ENCODE measurements around the gene KDM5A.
"Not testable (repeated sequence)": the region's sequence is repeated elsewhere in the genome, so short reads cannot be mapped to it uniquely, and the experiment has no call there.

Gene KDM5A

DNA sequence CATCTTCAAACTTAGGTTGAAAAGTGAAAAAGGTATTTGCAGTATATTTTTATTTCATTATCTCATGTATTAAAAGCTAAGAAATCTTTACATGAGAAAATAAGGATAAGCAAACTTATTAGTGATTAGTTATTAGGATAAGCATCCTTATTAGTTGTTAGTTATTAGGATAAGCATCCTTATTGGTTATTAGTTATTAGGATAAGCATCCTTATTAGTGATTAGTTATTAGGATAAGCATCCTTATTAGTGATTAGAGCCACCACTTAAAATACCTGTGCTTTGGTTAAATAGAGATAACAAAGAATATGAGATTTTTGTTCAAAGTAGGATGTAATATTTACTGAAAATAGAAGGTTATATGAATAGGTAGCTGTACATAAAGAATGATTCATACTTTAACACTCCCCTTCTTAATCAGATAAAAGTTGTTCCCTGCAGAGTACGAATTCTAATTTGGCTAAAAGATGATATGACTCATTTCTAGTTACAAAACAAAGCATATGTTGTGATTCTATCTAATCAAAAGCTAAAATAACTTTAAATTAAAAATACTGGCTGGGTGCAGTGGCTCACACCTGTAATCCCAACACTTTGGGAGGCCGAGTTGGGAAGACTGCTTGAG is 56.4 kb downstream of the KDM5A start:
- DNase-seq (ENCODE audit: low read depth), result no peak

DNA sequence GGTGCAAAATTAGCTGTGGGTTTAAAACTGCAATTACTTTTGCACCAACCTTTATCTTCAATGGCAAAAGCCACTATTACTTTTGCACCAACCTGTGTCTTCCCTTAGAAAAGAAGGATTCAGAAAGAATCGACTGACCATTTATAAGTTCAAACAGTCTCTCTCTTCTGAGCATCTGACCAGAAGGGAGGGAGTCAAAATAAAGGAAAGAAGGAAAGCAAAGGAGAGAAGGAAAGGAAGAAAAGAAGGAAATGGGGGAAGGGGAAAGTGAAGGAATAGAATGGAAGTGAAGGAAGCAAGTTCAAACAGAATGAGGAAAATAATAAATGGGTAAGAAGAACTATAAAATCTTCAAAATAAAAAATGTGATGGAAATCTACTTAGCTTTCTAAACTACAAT is 57.8 kb downstream of the KDM5A start:
- no peak for DNase-seq (ENCODE audit: low read depth)

DNA sequence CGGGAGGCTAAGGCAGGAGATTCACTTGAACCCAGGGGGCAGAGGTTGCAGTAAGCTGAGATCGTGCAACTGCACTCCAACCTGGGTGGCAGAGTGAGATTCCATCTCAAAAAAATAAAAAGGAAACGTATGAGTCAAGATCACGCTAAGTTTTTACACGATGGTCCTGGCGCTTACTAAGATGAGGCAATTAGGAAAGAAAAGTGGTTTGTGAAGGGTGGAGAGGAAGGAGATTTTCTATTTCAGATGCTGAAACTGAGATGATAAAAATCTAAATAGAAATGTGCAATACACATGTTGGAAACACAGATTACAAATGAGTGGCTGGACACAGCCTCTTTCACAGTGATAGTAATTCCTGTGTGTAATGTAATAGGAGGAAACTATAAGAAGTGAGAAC is 63.2 kb downstream of the KDM5A start:
- no peak for DNase-seq (ENCODE audit: low read depth)

DNA sequence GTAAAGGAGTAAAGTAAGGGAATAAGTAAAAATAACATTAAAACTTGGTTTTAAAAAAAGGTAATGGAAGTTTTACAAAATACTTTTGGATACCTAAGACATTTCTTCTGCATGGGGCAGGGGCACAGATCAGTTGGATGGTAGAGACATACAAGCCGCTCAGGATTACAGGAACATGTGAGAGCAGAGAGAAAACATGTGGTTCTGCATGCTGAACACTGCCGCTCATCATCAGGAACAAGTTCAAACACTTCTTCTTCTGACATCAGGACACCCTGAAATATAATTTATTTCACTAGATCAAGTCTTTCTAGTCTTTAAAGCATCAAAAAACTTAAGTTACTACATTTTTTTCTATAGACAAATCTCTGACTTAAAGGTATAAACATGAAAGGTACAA is 65.6 kb downstream of the KDM5A start:
- DNase-seq (ENCODE audit: low read depth), result no peak

DNA sequence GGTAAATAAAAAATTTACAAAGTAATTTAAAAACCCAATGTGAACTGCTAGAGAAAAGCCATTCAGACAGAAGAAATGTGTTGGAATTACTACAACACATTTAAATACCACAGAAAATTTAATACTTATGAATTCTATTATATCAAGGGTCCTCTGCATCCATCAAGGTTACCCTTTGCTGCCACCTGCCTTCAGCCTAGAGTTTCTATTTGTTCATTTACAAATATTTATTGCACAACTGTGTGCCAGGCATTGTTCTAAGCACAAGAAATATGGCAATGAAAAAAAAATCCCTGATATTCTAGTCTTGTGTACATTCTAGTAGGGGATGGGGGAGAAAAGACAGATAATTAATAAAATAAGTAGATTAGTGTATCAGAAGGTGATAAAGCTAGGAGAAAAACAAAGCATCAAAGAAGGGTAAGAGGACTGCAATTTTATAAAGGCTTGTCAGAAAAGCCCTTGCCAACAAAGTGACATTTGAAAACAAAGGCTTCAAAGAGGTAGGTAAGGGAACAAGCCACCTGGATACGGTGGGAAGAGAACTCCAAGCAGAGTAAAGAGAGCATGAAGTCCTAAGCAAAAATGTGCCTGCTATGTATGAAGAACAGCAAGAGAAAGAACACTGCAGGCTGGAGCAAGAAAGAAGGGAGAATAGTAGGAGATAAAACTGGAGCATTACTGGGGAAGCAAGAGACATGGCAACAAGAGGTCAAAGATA is 67.4 kb downstream of the KDM5A start:
- DNase-seq (ENCODE audit: low read depth), result no peak

DNA sequence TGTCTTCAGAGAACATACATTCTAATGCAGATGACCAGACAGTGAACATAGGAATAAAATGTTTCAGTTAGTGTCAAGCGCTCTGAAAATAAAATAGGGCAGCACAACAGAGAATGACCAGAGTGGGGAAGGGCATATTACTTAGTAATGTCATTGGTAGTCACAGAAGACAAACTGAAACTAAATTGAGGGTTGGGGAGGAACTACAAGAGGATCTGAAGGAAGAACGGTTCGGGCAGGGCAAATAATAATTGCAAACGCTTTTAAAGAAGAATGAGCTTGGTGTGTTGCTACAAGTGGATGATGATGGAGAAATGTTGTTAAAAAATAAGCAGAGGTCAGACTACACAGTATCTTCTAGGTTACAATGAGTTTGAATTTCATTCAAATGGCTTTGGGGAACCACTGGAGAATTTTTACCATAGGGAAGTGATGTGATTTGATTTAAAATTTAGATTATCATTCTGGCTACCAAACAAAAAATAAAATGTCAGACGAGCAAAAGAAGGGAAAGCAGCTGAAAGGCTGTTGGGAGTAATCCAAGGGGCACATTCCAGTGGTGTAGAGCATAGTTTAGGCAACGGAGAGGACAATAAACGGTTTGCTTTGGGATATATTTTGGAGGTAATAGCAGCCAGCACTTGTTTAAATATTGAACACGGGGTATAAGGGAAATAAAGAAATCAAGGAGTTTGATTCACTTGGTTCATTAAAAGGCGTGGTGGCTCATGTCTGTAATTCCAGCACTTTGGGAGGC is 70.2 kb downstream of the KDM5A start:
- no peak for DNase-seq (ENCODE audit: low read depth)

DNA sequence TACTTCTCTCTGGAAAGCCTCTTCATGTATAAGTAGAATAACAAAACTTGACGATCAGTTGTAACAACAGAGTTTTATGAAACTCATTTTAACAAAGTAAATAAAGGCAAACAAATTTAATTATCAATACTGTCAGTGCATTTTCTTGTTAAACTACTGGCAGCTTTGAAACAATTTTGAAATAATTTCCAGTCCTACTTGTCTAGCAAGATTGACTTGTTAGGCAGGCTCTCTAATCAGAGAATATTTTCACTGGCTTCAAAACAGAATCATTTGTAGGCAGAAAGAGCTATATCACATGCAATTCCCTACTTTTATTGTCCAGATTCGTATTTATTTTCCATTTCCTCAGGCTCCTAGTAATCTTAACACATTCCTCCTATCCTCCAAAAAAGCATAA is 80.6 kb downstream of the KDM5A start:
- no peak for DNase-seq (ENCODE audit: low read depth)

DNA sequence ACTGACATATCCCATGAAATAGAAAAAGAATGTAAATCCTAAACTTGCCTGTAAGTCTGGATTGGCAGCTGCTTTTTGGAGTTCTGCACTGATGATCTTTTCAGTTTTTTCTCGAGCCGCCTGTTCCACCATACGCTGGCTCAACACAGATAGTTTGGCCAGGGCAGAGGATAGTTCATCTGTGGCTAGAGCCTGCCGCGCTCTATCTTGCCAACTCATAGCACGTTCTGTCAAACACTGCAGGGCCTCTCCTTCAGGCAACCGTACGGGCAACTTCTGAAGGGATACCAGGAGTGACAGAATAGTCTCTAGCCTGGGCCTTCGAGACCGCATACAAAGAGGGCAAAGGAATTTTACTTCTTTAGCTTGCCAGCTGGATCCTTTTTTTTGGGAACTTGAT is 81.7 kb downstream of the KDM5A start:
- DNase-seq (ENCODE audit: low read depth), result no peak

DNA sequence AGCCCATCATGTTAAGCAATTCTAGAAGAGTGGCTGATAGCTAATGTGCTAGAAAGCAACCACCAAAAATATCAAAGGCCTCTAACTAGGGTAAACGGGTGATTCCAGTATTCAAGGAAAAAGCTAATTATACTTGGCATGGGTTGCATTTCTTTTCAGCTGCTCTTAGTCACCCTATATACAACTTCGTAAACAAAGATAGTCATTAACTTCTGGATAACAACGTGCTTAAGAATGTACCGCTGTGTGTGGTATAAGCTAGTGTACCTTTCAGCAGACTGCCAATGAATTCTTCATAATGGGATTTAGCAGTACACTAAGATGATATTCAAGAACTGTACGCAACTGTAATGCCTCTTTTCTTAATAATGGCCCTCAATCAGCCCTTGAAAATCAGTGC is 84.3 kb downstream of the KDM5A start:
- DNase-seq (ENCODE audit: low read depth), result no peak

DNA sequence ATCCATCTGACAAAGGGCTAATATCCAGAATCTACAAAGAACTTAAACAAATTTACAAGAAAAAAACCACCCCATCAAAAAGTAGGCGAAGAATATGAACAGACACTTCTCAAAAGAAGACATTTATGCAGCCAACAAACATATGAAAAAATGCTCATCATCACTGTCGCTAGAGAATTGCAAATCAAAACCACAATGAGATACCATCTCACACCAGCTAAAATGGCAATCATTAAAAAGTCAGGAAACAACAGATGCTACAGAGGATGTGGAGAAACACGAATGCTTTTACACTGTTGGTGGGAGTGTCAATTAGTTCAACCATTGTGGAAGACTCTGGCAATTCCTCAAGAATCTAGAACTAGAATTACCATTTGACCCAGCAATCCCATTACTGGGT is 86.4 kb downstream of the KDM5A start:
- not testable (repeated sequence) for DNase-seq (ENCODE audit: low read depth)

DNA sequence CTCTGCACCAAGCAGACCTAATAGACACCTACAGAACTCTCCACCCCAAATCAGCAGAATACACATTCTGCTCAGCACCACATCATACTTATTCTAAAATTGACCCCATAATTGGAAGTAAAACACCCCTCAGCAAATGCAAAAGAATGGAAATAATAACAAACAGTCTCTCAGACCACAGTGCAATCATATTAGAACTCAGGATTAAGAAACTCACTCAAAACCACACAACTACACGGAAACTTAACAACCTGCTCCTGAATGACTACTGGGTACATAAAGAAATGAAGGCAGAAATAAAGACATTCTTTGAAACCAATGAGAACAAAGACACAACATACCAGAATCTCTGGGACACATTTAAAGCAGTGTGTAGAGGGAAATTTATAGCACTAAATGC is 89.0 kb downstream of the KDM5A start:
- DNase-seq (ENCODE audit: low read depth), result not testable (repeated sequence)

DNA sequence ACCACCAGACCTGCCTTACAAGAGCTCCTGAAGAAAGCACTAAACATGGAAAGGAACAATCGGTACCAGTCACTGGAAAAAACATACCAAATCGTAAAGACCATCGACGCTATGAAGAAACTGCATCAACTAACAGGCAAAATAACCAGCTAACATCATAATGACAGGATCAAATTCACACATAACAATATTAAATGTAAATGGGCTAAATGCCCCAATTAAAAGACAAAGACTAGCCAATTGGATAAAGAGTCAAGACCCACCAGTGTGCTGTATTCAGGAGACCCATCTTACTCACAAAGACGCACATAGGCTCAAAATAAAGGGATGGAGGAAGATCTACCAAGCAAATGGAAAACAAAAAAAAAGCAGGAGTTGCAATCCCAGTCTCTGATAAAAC is 89.6 kb downstream of the KDM5A start:
- DNase-seq (ENCODE audit: low read depth), result not testable (repeated sequence)

DNA sequence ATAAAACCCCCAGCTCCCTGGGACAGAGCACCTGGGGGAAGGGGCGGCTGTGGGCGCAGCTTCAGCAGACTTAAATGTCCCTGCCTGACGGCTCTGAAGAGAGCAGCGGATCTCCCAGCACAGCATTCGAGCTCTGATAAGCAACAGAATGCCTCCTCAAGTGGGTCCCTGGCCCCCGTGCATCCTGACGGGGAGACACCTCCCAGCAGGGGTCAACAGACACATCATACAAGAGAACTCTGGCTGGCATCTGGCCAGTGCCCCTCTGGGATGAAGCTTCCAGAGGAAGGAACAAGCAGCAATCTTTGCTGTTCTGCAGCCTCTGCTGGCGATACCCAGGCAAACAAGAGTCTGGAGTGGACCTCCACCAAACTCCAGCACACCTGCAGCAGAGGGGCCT is 91.1 kb downstream of the KDM5A start:
- DNase-seq (ENCODE audit: low read depth), result not testable (repeated sequence)

DNA sequence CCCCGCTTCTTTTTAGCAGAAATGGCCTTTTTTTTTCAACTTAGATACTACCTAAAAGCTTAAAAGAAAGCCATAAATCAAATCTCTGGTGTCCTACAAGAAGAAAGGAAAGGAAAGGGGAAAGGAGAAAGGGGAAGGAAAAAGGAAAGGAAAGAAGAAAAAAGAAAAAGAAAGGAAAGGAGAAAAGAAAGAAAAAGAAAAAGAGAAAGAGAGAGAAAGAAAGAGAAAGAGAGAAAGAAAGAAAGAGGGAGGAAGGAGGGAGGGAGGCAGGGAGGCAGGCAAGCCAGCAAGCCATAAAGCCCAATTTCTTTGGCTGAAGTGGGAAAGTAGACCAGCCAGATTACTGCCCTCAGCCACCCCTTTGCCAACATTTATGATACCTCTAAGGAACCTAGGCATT is 94.0 kb downstream of the KDM5A start:
- DNase-seq (ENCODE audit: low read depth), result no peak

DNA sequence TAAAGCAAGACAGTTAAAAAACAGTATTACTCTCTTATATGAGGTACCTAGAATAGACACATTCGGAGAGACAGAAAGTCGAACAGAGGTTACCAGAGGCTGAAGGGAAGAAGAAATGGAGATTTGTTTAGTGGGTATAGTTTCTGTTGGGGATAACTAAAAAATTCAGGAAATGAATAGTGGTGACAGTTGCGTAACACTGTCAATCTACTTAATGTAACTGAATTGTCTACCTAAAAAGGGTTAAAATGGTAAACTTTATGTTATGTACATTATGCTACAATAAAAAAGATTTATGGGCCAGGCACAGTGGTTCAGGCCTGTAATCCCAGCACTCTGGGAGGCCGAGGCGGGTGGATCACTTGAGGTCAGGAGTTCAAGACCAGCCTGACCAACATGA is 95.9 kb downstream of the KDM5A start:
- DNase-seq (ENCODE audit: low read depth), result no peak

DNA sequence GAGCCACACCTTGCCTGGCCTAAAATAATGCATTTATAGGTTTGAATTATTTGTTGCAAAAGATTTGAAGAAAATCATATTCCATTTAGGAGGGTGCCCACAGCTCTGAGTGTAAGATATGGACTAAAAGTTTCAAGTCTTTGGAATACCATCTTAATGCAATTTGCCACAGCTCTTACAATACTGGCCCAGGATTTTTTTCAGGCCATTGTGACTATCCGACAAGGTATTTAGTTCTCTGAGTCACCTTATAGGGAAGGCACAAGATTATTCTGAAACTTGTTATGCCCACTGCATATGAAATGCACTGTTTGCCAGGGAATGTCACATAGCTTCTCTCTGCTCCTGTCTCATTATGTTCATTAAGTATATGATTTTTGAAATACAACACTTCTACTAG is 96.9 kb downstream of the KDM5A start:
- DNase-seq (ENCODE audit: low read depth), result no peak

DNA sequence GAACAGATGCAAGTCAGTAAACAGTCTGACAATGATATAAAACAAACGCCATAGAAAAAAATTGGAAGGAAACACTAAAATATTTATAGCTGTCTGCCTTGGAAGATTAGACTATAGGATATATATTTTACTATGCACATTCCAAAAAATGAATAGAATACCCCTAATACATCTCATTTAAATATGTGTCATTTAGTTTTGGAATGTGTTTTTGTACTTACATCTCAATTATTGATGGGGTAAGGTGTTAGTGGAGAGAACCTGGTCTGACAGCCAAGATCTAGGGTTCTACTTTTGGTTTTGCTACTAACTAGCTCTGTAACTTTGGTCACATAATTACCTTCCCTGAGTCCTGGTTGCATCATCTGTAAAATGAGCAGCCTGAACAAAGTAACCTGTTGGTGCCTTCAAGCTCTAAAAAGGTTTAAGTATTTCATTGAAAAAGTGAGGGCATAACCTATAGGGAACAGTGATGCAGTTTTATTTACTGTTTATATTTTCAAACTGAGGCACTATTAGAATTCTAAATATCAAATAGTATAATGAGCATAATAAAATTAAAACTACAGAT is 97.9 kb downstream of the KDM5A start:
- no peak for DNase-seq (ENCODE audit: low read depth)

DNA sequence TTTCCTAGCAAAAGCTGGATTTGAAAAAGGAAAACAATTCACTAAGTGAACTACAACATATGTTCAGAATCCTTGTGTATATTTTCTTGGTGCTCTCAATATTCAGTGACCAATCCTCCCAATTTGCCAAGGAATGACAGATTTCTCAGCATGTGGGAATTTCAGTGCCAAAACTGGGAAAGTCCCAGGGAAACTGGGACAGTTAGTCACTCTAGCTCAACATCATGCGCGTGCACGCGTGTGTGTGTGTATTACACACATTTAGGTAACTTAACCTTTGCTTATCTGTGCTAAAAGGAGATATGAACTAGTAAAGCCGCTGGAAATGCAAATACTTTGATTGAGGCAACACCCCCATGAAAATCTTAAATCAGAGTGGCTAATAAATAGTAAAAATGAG is 100.4 kb downstream of the KDM5A start:
- DNase-seq (ENCODE audit: low read depth), result no peak

DNA sequence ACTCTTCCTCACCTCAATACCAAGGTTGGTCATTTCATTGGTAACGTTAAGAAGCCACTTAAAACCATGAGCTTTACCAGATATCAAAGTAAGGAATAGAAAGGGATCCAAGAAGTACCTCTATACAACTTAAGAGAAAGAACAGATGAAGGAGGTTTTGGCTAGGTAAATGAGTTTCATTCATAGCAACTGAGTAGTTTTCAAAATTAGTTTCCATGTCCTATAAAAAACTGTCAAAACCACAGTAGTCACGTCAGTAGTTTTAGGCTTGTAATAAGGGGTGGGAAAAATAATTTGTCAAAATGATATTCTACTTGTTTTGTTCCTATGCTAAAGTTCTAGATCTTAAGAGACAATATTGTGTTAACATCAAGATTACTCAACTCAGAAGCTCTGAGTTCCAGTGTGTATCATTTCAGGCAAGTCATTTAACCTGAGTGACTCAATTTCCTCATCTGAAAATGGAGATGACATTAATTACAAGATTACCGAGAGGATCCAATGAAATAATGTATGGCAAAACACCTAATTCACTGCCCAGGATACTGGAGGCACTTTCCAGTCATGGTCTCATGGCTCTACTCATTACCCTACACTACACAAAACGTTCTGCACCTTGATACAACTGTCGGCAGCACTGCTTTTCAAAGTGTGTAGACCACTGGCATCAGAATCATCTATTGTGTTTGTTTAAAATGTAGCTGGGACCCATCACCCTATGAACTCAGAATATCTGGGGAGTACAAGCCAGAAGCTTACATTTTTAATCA is 102.4 kb downstream of the KDM5A start:
- DNase-seq (ENCODE audit: low read depth), result no peak

DNA sequence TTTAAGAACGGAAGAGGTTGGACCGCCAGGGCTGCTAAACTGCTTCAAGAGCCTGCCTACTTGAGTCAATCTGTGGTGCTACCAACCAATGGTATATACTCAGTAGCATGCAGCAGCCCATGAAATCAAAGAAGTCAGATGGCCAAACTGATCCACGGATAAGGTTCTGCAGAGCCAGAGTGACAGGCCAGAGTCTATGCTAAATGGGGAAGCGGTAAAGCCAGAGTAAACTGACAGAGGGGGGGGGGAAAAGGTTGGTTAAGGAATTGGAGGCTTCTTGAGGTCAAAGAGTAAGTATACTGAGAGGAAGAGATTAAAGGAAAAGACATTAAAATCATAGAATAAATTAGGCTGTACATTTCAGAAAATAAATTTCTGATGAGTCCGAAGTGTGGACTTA is 111.1 kb downstream of the KDM5A start:
- no peak for DNase-seq (ENCODE audit: low read depth)

DNA sequence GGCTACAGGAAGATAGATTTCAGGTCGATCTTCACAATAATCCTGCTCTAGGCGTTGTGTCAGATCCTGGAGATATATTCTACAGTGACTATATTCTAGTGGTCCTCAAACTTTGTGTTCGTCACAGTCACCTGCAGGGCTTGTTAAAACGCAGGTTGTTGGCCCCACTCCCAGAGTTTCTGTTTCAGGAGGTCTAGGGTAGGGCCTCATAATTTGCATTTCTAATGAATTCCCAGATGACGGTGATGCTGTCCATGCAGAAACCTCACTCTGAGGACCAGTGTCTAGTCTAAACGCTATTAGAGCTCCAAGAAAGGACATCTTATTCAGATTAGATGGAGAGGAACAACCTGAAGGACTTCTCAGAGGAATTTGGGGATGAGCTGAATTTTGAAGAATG is 113.3 kb downstream of the KDM5A start:
- DNase-seq (ENCODE audit: low read depth), result no peak

DNA sequence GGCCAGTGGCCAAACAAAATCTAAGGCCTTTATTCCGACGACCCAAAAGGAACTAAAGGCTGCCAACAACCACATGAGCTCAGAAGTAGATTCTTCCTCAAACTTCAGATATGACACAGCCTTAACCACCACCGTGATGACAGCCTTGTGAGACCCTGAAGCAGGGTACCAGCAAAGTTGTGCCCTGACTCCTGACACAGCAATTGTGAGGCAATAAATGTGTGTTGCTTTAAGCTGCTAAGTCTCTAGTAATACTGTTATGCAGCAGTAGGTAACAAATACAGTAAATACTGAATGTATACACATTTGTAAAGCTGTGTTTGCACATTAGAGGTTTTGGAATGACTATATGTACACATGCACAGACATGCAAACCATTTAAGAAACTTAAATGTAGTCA is 115.7 kb downstream of the KDM5A start:
- no peak for DNase-seq (ENCODE audit: low read depth)
